Measurements from ENCODE around the gene HNRNPA3.
"Not testable (repeated sequence)": the region's sequence is repeated elsewhere in the genome, so short reads cannot be mapped to it uniquely, and the experiment has no call there.

HNRNPA3 gene

DNA sequence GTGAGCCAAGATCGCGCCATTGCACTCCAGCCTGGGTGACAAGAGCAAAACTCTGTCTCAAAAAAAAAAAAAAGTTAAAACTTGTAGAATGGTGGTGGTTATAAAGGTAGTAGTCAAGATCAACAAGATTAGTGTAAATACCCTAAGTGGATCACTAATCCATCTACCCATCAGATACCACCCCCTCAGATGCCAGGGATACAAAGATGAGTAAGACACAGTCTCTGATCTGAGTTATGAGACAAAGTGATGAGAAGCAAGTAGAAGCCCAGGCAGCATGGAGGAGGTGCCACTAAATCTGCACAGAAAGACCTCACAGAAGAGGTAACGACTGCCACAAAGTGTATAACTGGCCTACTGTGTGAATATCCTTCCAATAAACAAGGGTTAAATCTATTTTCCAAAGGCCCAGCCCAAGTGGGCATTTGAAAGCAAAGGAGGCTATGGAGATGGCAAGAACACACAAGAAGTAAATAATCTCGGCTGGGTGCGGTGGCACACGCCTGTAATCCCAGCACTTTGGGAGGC, 31.7 kb downstream of the HNRNPA3 start:
- Histone ChIP-seq H3K4me3 (ENCODE audit: insufficient read depth, low read length, poor library complexity, severe bottlenecking) (no peak overlapping the region), H2AFZ (ENCODE audit: low read depth, low read length, severe bottlenecking) (no peak overlapping the region), H3K9ac (ENCODE audit: low read length) (no peak overlapping the region), H3K27ac (ENCODE audit: low read depth, low read length) (no peak overlapping the region), H4K20me1 (ENCODE audit: low read depth, low read length) (peaks cover 33% of the 10 kb centered on the region), H3F3A (ENCODE audit: insufficient read depth) (peaks cover 17% of the 10 kb centered on the region; the same call in 1 of the 2 replicates), H3K79me2 (ENCODE audit: insufficient read depth, low read length) (peaks cover 98% of the 10 kb centered on the region), H3K4me2 (ENCODE audit: low read depth, low read length, poor library complexity, severe bottlenecking) (no peak overlapping the region), H3K9me2 (replicated peaks; ENCODE audit: insufficient read depth, low read length) (no peaks in the 10 kb centered on the region), H3K27me3 (ENCODE audit: low read length) (no peaks in the 10 kb centered on the region), H3K36me3 (ENCODE audit: low read length) (no peaks in the 10 kb centered on the region), H3K9me3 (ENCODE audit: insufficient read depth, low read length) (no peaks in the 10 kb centered on the region)
- TF ChIP-seq, protein P1, sequence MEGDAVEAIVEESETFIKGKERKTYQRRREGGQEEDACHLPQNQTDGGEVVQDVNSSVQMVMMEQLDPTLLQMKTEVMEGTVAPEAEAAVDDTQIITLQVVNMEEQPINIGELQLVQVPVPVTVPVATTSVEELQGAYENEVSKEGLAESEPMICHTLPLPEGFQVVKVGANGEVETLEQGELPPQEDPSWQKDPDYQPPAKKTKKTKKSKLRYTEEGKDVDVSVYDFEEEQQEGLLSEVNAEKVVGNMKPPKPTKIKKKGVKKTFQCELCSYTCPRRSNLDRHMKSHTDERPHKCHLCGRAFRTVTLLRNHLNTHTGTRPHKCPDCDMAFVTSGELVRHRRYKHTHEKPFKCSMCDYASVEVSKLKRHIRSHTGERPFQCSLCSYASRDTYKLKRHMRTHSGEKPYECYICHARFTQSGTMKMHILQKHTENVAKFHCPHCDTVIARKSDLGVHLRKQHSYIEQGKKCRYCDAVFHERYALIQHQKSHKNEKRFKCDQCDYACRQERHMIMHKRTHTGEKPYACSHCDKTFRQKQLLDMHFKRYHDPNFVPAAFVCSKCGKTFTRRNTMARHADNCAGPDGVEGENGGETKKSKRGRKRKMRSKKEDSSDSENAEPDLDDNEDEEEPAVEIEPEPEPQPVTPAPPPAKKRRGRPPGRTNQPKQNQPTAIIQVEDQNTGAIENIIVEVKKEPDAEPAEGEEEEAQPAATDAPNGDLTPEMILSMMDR (IDR thresholded peaks at IDR 0.05; ENCODE audit: insufficient read depth, low read length, poor library complexity, severe bottlenecking), result no peak
- no peak for TF ChIP-seq EZH2phosphoT487 (conservative IDR thresholded peaks at IDR 0.05; ENCODE audit: low read length)

DNA sequence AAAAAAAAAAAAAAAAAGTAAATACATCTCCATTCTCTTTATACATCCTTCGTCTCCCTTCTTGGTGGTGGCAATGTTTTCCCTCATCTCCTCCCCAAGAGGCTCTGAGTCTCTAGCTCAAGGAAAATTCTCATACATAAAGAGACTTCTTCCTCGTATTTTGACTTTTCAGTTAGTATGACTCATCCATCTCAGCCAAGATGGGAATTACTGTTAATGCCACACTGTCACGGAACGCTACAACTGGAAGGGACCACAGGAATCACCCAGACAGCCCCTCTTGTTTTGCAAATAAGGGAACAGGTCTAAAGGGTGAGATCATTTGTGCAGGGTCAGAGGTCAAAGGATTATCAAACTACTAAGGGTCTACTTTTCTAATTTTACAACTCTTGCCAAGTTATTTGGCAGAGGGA, 32.4 kb downstream of the HNRNPA3 start:
- TF ChIP-seq, protein P1 (IDR thresholded peaks at IDR 0.05; ENCODE audit: insufficient read depth, low read length, poor library complexity, severe bottlenecking), result no peak
- no peak for TF ChIP-seq EZH2phosphoT487 (conservative IDR thresholded peaks at IDR 0.05; ENCODE audit: low read length)
- Histone ChIP-seq H3K27ac (ENCODE audit: low read depth, low read length) (no peak overlapping the region), H3K79me2 (ENCODE audit: insufficient read depth, low read length) (peaks cover 98% of the 10 kb centered on the region), H3K36me3 (ENCODE audit: low read length) (no peaks in the 10 kb centered on the region), H2AFZ (ENCODE audit: low read depth, low read length, severe bottlenecking) (no peak overlapping the region), H3K4me3 (ENCODE audit: insufficient read depth, low read length, poor library complexity, severe bottlenecking) (no peak overlapping the region), H3F3A (ENCODE audit: insufficient read depth) (peaks cover 11% of the 10 kb centered on the region; the same call in 1 of the 2 replicates), H3K9me2 (replicated peaks; ENCODE audit: insufficient read depth, low read length) (no peaks in the 10 kb centered on the region), H3K27me3 (ENCODE audit: low read length) (no peaks in the 10 kb centered on the region), H4K20me1 (ENCODE audit: low read depth, low read length) (peaks cover 33% of the 10 kb centered on the region), H3K9me3 (ENCODE audit: insufficient read depth, low read length) (no peaks in the 10 kb centered on the region), H3K9ac (ENCODE audit: low read length) (no peak overlapping the region), H3K4me2 (ENCODE audit: low read depth, low read length, poor library complexity, severe bottlenecking) (no peak overlapping the region)

DNA sequence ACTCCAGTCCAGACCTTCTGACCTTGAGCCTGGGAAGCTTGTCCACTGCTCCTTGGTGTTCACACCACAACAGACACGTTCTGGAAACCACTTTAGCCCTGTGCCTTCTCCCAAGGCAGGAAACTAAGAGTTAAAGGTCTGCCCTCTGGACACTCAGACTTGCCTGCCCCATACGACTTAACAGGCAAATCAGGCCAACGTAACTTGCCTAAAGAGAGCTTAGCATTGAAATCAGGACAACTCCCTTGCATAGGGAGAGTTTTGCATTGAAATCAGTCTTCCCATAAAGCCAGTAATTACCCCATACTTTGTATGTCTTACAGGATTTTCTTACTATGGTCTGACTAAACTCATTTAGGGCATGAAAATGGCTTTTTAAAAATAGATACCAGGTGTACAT, 33.4 kb downstream of the HNRNPA3 start:
- no peaks in the 10 kb centered on the region for H3K27me3 ChIP-seq (ENCODE audit: low read length)
- peaks cover 98% of the 10 kb centered on the region for H3K79me2 ChIP-seq (ENCODE audit: insufficient read depth, low read length)
- no peaks in the 10 kb centered on the region for H3K9me3 ChIP-seq (ENCODE audit: insufficient read depth, low read length)
- H3K4me3 ChIP-seq (ENCODE audit: insufficient read depth, low read length, poor library complexity, severe bottlenecking), result no peak overlapping the region
- no peak overlapping the region for H3K4me2 ChIP-seq (ENCODE audit: low read depth, low read length, poor library complexity, severe bottlenecking)
- no peaks in the 10 kb centered on the region for H3K9me2 ChIP-seq (replicated peaks; ENCODE audit: insufficient read depth, low read length)
- H4K20me1 ChIP-seq (ENCODE audit: low read depth, low read length), result peaks cover 33% of the 10 kb centered on the region
- H3F3A ChIP-seq (ENCODE audit: insufficient read depth), result 0 out of 2 replicates have a peak, but pooled peaks cover 7% of the 10 kb centered on the region
- H3K36me3 ChIP-seq (ENCODE audit: low read length), result no peaks in the 10 kb centered on the region
- TF ChIP-seq EZH2phosphoT487 (conservative IDR thresholded peaks at IDR 0.05; ENCODE audit: low read length), result no peak
- TF ChIP-seq, protein P1 (IDR thresholded peaks at IDR 0.05; ENCODE audit: insufficient read depth, low read length, poor library complexity, severe bottlenecking), result no peak
- H3K27ac ChIP-seq (ENCODE audit: low read depth, low read length), result no peak overlapping the region
- H2AFZ ChIP-seq (ENCODE audit: low read depth, low read length, severe bottlenecking), result no peak overlapping the region
- no peak overlapping the region for H3K9ac ChIP-seq (ENCODE audit: low read length)

DNA sequence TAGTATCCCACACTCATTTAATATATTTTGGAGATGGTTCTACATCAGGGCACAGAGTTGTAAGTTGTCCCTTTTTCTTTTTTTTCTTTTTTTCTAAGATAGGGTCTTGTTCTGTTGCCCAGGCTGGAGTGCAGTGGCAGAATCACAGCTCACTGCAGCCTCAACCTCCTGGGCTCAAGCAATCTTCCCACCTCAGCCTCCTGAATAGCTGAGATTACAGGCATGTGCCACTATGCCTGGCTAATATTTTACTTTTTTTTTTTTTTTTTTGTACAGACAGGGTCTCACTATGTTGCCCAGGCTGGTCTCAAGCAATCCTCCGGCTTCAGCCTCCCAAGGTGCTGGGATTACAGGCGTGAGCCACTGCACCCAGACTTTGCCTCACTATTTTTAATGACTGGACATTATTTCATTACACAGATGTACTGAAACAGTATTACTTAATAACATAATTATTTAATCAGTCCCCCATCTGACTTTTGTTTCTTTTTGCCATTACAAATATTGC, 34.0 kb downstream of the HNRNPA3 start:
- H2AFZ ChIP-seq (ENCODE audit: low read depth, low read length, severe bottlenecking); H3K27me3 ChIP-seq (ENCODE audit: low read length); H3K27ac ChIP-seq (ENCODE audit: low read depth, low read length); H3K9ac ChIP-seq (ENCODE audit: low read length); H3K36me3 ChIP-seq (ENCODE audit: low read length); H3K4me2 ChIP-seq (ENCODE audit: low read depth, low read length, poor library complexity, severe bottlenecking); H3K9me3 ChIP-seq (ENCODE audit: insufficient read depth, low read length); H3K9me2 ChIP-seq (replicated peaks; ENCODE audit: insufficient read depth, low read length); H3K4me3 ChIP-seq (ENCODE audit: insufficient read depth, low read length, poor library complexity, severe bottlenecking); H3F3A ChIP-seq (ENCODE audit: insufficient read depth): not testable (repeated sequence)
- Histone ChIP-seq H4K20me1 (ENCODE audit: low read depth, low read length) (peaks cover 34% of the 10 kb centered on the region), H3K79me2 (ENCODE audit: insufficient read depth, low read length) (peaks cover 98% of the 10 kb centered on the region)
